Panc1 (cell line): ENCODE data around the gene MREG. TPM values are rescaled to one million over a fixed set of nuclear protein-coding genes. Genes with fewer than 3 reads are reported as not detected.
A peak's percentile ranks its signal among the peaks of the same experiment; 100 is the strongest.

Source experiments
- ATAC-seq: fragments of 200-7000 bp; cut with Tn5 transposase; 2 replicates; pipeline ENCODE4 v1.9.1; 2020; ENCODE audit warnings: mild to moderate bottlenecking, moderate library complexity
- Bru-seq: library from RNA; stranded (reverse); fragments of 400-500 nt; gene quantifications from one replicate; lab custom pipeline; 2021; lab: Mats Ljungman, UMichigan
- BruChase-seq, 2 experiments: library from RNA; stranded (reverse); fragments of 400-500 nt; gene quantifications; one replicate each; lab custom pipeline; 2021; lab: Mats Ljungman, UMichigan
- BruUV-seq: library from RNA; stranded (reverse); fragments of 400-500 nt; replicated peaks from 2 replicates; lab custom pipeline; 2021; lab: Mats Ljungman, UMichigan
- CTCF ChIA-PET: fragments of 300-600 bp; sonication (Branson Sonifier 250); formaldehyde crosslinking; loops from one replicate; lab custom pipeline; 2022; ENCODE audit warnings: antibody characterized with exemption; lab: Charles Lee
- POLR2A ChIA-PET: fragments of 300-600 bp; sonication (Branson Sonifier 250); formaldehyde crosslinking; loops from one replicate; lab custom pipeline; 2022; ENCODE audit warnings: antibody characterized with exemption; lab: Charles Lee
- DNase-seq: peaks from one replicate; pipeline ENCODE4 v3.0.0-alpha.2; 2010; ENCODE audit warnings: low read depth, low spot score
- H3K27ac ChIP-seq: 2 replicates; pipeline ENCODE4 v1.5.1; 2011; ENCODE audit warnings: mild to moderate bottlenecking, low read length, inconsistent platforms
- H3K27me3 ChIP-seq: fragments of 200-500 bp; sonication (Bioruptor generic); 2 replicates; pipeline ENCODE4 v1.6.0; 2014; ENCODE audit warnings: low read length, inconsistent platforms; ENCODE audit not compliant: control insufficient read depth, insufficient read depth
- H3K36me3 ChIP-seq: fragments of 200-500 bp; sonication (Bioruptor generic); 2 replicates; pipeline ENCODE4 v1.5.1; 2014; ENCODE audit warnings: inconsistent platforms, mild to moderate bottlenecking, low read length, moderate library complexity; ENCODE audit not compliant: control insufficient read depth, insufficient read depth
- H3K4me1 ChIP-seq: 2 replicates; pipeline ENCODE4 v1.5.1; 2011; ENCODE audit warnings: inconsistent platforms, mild to moderate bottlenecking, low read length, moderate library complexity; ENCODE audit not compliant: control insufficient read depth, insufficient read depth
- H3K4me3 ChIP-seq, 2 experiments: 2 replicates each; pipeline ENCODE4 v1.5.1; 2011 to 2012; ENCODE audit warnings: low read depth in 2 of 2, low read length in 2 of 2, mild to moderate bottlenecking in 2 of 2, inconsistent platforms in 1 of 2, moderate library complexity in 1 of 2
- H3K9me3 ChIP-seq: fragments of 200-500 bp; sonication (Bioruptor generic); 2 replicates; pipeline ENCODE4 v1.5.1; 2014; ENCODE audit warnings: low read depth, mild to moderate bottlenecking, inconsistent platforms, low read length, moderate library complexity; ENCODE audit not compliant: control insufficient read depth, insufficient read depth
- CTCF ChIP-seq: fragments of 450-650 bp; IDR thresholded peaks from 2 replicates; pipeline ENCODE4 v1.5.1; 2017; ENCODE audit warnings: mild to moderate bottlenecking
- POLR2AphosphoS5 ChIP-seq: IDR thresholded peaks from 2 replicates; pipeline ENCODE4 v1.6.1; 2012; ENCODE audit warnings: mild to moderate bottlenecking, low read depth, low read length, moderate library complexity
- REST ChIP-seq, 2 experiments: IDR thresholded peaks; 2 replicates each; pipeline ENCODE4 v1.6.1; 2011 to 2012; ENCODE audit warnings: low read depth in 2 of 2, control low read depth in 1 of 2, low read length in 1 of 2, mild to moderate bottlenecking in 1 of 2, moderate library complexity in 1 of 2; ENCODE audit not compliant: insufficient read depth in 1 of 2
- SIN3A ChIP-seq: IDR thresholded peaks from 2 replicates; pipeline ENCODE4 v1.6.1; 2012; ENCODE audit warnings: low read depth, mild to moderate bottlenecking, low read length, moderate library complexity, borderline replicate concordance; ENCODE audit not compliant: insufficient read depth
- TCF7L2 ChIP-seq: IDR thresholded peaks from 2 replicates; pipeline ENCODE4 v1.6.1; 2011; ENCODE audit warnings: mild to moderate bottlenecking, low read depth, low read length, inconsistent platforms
- in situ Hi-C: cut with HindIII; loops from 2 replicates; pipeline ENCODE4 v1.10.0; 2016; ENCODE audit warnings: low sequenced_read_pairs, low pct_unique_long_range_greater_than_20kb
- intact Hi-C: fragments of 100-400 bp; cut with micrococcal nuclease; formaldehyde crosslinking; loops from one replicate; pipeline ENCODE4 v1.10.0; 2022; ENCODE audit not compliant: unreplicated experiment
- long read RNA-seq: library from polyadenylated mRNA; unstranded; transcript quantifications from one replicate; pipeline ENCODE4 v2.0.0, GENCODE V29; 2021; ENCODE audit not compliant: unreplicated experiment
- polyA plus RNA-seq: library from polyadenylated mRNA; unstranded; fragments of >200 nt; gene quantifications from one replicate; pipeline ENCODE4 v1.2.1, GENCODE V29; 2012; ENCODE audit warnings: missing spikeins; ENCODE audit not compliant: insufficient read length
- total RNA-seq: library from RNA; stranded (reverse); gene quantifications from one replicate; pipeline ENCODE4 v1.2.1, GENCODE V29; 2021; ENCODE audit not compliant: unreplicated experiment

Gene MREG
- total RNA-seq = 19.2 TPM
- 10.7 TPM for polyA plus RNA-seq
- Bru-seq, nascent RNA = percentile 69 among the genes with signal in this experiment
- BruChase-seq, experiment 1, labeled RNA remaining after a 2-hour chase = percentile 63 among the genes with signal in this experiment
- BruChase-seq, experiment 2, labeled RNA remaining after a 6-hour chase = percentile 70 among the genes with signal in this experiment
- long read RNA-seq, partial matches to known transcripts = 0 of 5 reads
- long read RNA-seq, other reads (novel, unspliced or antisense) = 4 of 5 reads

- ChIA-PET POLR2A (no interaction called here), CTCF (interaction anchor here (0.6 to 1.3 kb wide), 2 partner anchors 10 to 62 kb away, joined by 3 to 4 read pairs; no protein-coding TSS in a partner anchor)
- Histone ChIP-seq H3K36me3 (no peaks in the 10 kb centered on the region; the same call in 1 of the 2 replicates), H3K4me1 (peaks cover 16% of the 10 kb centered on the region), H3K27me3 (no peaks in the 10 kb centered on the region), H3K9me3 (no peaks in the 10 kb centered on the region), H3K27ac (peak within 1 kb of the TSS; percentile 84), H3K4me3 (peak within 1 kb of the TSS; percentile 77 to 98)
- in situ Hi-C loops (no loop called here), intact Hi-C loops (no loop called here)
- ATAC-seq (peak; percentile 94), DNase-seq (no peak)
- TF ChIP-seq SIN3A = no peak
- no peak for TF ChIP-seq TCF7L2
- no peak; the same call in 1 of the 2 replicates for TF ChIP-seq POLR2AphosphoS5
- TF ChIP-seq CTCF = peak; percentile 94
- no TSS peak for BruUV-seq
Measured at GRCh38 chr2:216013080-216013909, at the start of gene MREG. MREG (minus strand) TSS chr2:216013551; CDS start chr2:216013327, 224 bp downstream.

GRCh38 chr2:216059233-216059834, 46.0 kb upstream of the MREG start:
- no peaks in the 10 kb centered on the region; the same call in none of the 2 replicates for H3K36me3 ChIP-seq
- TF ChIP-seq SIN3A = no peak
- TF ChIP-seq POLR2AphosphoS5 = no peak
- no peak; the same call in 1 of the 2 replicates for TF ChIP-seq CTCF
- no peak for TF ChIP-seq REST (IDR thresholded peaks at IDR 0.05; ENCODE audit: insufficient read depth in 1 of 2, low read depth in 2 of 2, low read length in 1 of 2)
- no peak for TF ChIP-seq TCF7L2

More at GRCh38 chr2:216059233-216059834, 46.0 kb upstream of the MREG start:
- ATAC-seq (no peak), DNase-seq (no peak)
- BruUV-seq = no TSS peak
- Histone ChIP-seq H3K9me3 (no peaks in the 10 kb centered on the region), H3K4me1 (no peaks in the 10 kb centered on the region), H3K27me3 (no peaks in the 10 kb centered on the region), H3K4me3 (no peak overlapping the region), H3K27ac (no peak overlapping the region)
- in situ Hi-C loops (no loop called here), intact Hi-C loops (no loop called here)
- ChIA-PET POLR2A (no interaction called here), CTCF (no interaction called here)
